Measurements from ENCODE around the gene PXMP4.

- TF ChIP-seq CTCF (IDR thresholded peaks at IDR 0.05; ENCODE audit: low read depth, low read length) (no peak), EZH2phosphoT487 (IDR thresholded peaks at IDR 0.05; ENCODE audit: low read depth) (no peak)
Observed at GRCh38 chr20:33693289-33693688, 26.8 kb downstream of the PXMP4 start.

Measured in OCI-LY3 (cell line).